ENCODE measurements around the gene ALPK1.

ALPK1 gene

GRCh38 chr4:112329672-112330375, 32.7 kb downstream of the ALPK1 start:
- TF ChIP-seq CTCF (IDR thresholded peaks at IDR 0.05; ENCODE audit: borderline replicate concordance, insufficient read depth, low read depth, low read length) = no peak
- no peak overlapping the region for H3K4me3 ChIP-seq (ENCODE audit: low read depth, low read length)

- H3K4me3 ChIP-seq (ENCODE audit: low read depth, low read length) = no peak overlapping the region
- TF ChIP-seq CTCF (IDR thresholded peaks at IDR 0.05; ENCODE audit: borderline replicate concordance, insufficient read depth, low read depth, low read length) = no peak
Observed at GRCh38 chr4:112330921-112331320, 33.8 kb downstream of the ALPK1 start.

GRCh38 chr4:112332398-112332797, 35.2 kb downstream of the ALPK1 start:
- no peak for TF ChIP-seq CTCF (IDR thresholded peaks at IDR 0.05; ENCODE audit: borderline replicate concordance, insufficient read depth, low read depth, low read length)

GRCh38 chr4:112340023-112340422, 42.9 kb downstream of the ALPK1 start:
- no peak for TF ChIP-seq CTCF (IDR thresholded peaks at IDR 0.05; ENCODE audit: borderline replicate concordance, insufficient read depth, low read depth, low read length)
- H3K4me3 ChIP-seq (ENCODE audit: low read depth, low read length) = no peak overlapping the region

More at GRCh38 chr4:112332398-112332797, 35.2 kb downstream of the ALPK1 start:
- no peak overlapping the region for H3K4me3 ChIP-seq (ENCODE audit: low read depth, low read length)

GRCh38 chr4:112341033-112341432, 43.9 kb downstream of the ALPK1 start:
- no peak overlapping the region for H3K4me3 ChIP-seq (ENCODE audit: low read depth, low read length)
- TF ChIP-seq CTCF (IDR thresholded peaks at IDR 0.05; ENCODE audit: borderline replicate concordance, insufficient read depth, low read depth, low read length) = no peak

- no peak for TF ChIP-seq CTCF (IDR thresholded peaks at IDR 0.05; ENCODE audit: borderline replicate concordance, insufficient read depth, low read depth, low read length)
- no peak overlapping the region for H3K4me3 ChIP-seq (ENCODE audit: low read depth, low read length)
Observed at GRCh38 chr4:112343330-112344080, 46.3 kb downstream of the ALPK1 start.

Measured in GM12875 (cell line).